GM21619 (cell line): Measurements from ENCODE around the gene GLIPR1L2.
"Not testable (repeated sequence)": the region's sequence is repeated elsewhere in the genome, so short reads cannot be mapped to it uniquely, and the experiment has no call there.

Experiments used
- ATAC-seq: cut with Tn5 transposase; IDR thresholded peaks from one replicate; pipeline ENCODE4 v1.9.1; 2021; ENCODE audit not compliant: unreplicated experiment

GLIPR1L2 gene

GRCh38 chr12:75390899-75391538 is at the start of gene GLIPR1L2:
Gene GLIPR1L2 (plus strand): TSS chr12:75391089. CDS start chr12:75391117, 28 bp downstream.
- ATAC-seq, result peak; percentile 96

- no peak for ATAC-seq
Observed at GRCh38 chr12:75341873-75342272, 49.0 kb upstream of the GLIPR1L2 start.

- ATAC-seq, result no peak
Observed at GRCh38 chr12:75345531-75345930, 45.4 kb upstream of the GLIPR1L2 start.

- ATAC-seq, result not testable (repeated sequence)
Observed at GRCh38 chr12:75346215-75346614, 44.7 kb upstream of the GLIPR1L2 start.

- ATAC-seq, result no peak
Observed at GRCh38 chr12:75349946-75350345, 40.9 kb upstream of the GLIPR1L2 start.

GRCh38 chr12:75350413-75350812 is 40.5 kb upstream of the GLIPR1L2 start:
- no peak for ATAC-seq

GRCh38 chr12:75354011-75354410 is 36.9 kb upstream of the GLIPR1L2 start:
- no peak for ATAC-seq

GRCh38 chr12:75360920-75361319 is 30.0 kb upstream of the GLIPR1L2 start:
- no peak for ATAC-seq

- no peak for ATAC-seq
Observed at GRCh38 chr12:75361408-75361807, 29.5 kb upstream of the GLIPR1L2 start.

- ATAC-seq, result no peak
Observed at GRCh38 chr12:75364919-75365318, 26.0 kb upstream of the GLIPR1L2 start.

GRCh38 chr12:75366629-75367028 is 24.3 kb upstream of the GLIPR1L2 start:
- peak; percentile 89 for ATAC-seq

- no peak for ATAC-seq
Observed at GRCh38 chr12:75374971-75375370, 15.9 kb upstream of the GLIPR1L2 start.

GRCh38 chr12:75378354-75378753 is 12.5 kb upstream of the GLIPR1L2 start:
- no peak for ATAC-seq

GRCh38 chr12:75389061-75389460 is 1.8 kb upstream of the GLIPR1L2 start:
- ATAC-seq, result no peak

- no peak for ATAC-seq
Observed at GRCh38 chr12:75389706-75390105, 1.2 kb upstream of the GLIPR1L2 start.

- no peak for ATAC-seq
Observed at GRCh38 chr12:75390156-75390898, 562 bp upstream of the GLIPR1L2 start.

GRCh38 chr12:75404231-75404630 is 13.3 kb downstream of the GLIPR1L2 start:
- no peak for ATAC-seq

GRCh38 chr12:75407683-75408082 is 16.8 kb downstream of the GLIPR1L2 start:
- ATAC-seq, result no peak

GRCh38 chr12:75409830-75410229 is 18.9 kb downstream of the GLIPR1L2 start:
- no peak for ATAC-seq

- ATAC-seq, result no peak
Observed at GRCh38 chr12:75414671-75415070, 23.8 kb downstream of the GLIPR1L2 start.

- no peak for ATAC-seq
Observed at GRCh38 chr12:75419841-75420240, 29.0 kb downstream of the GLIPR1L2 start.

GRCh38 chr12:75427491-75427890 is 36.6 kb downstream of the GLIPR1L2 start:
- ATAC-seq, result no peak

- ATAC-seq, result no peak
Observed at GRCh38 chr12:75428767-75429166, 37.9 kb downstream of the GLIPR1L2 start.
